Measurements from ENCODE around the gene CZIB.

The CZIB gene

GRCh38 chr1:53220171-53220961, at the start of gene CZIB:
Gene CZIB (minus strand): TSS chr1:53220634. CDS start chr1:53220575, 59 bp downstream.
- peak; percentile 95 for DNase-seq

- no peak for DNase-seq
Observed at GRCh38 chr1:53270107-53270506, 49.7 kb upstream of the CZIB start.

GRCh38 chr1:53267761-53268160, 47.3 kb upstream of the CZIB start:
- DNase-seq = no peak

- DNase-seq = peak; percentile 23
Observed at GRCh38 chr1:53266038-53266437, 45.6 kb upstream of the CZIB start.

- no peak for DNase-seq
Observed at GRCh38 chr1:53265581-53265980, 45.1 kb upstream of the CZIB start.

- no peak for DNase-seq
Observed at GRCh38 chr1:53264048-53264447, 43.6 kb upstream of the CZIB start.

GRCh38 chr1:53262000-53262399, 41.6 kb upstream of the CZIB start:
- no peak for DNase-seq

- no peak for DNase-seq
Observed at GRCh38 chr1:53260631-53261247, 40.3 kb upstream of the CZIB start.

- no peak for DNase-seq
Observed at GRCh38 chr1:53259932-53260331, 39.5 kb upstream of the CZIB start.

- no peak for DNase-seq
Observed at GRCh38 chr1:53258216-53258615, 37.8 kb upstream of the CZIB start.

- DNase-seq = no peak
Observed at GRCh38 chr1:53257454-53258081, 37.1 kb upstream of the CZIB start.

- DNase-seq = no peak
Observed at GRCh38 chr1:53256511-53257453, 36.3 kb upstream of the CZIB start.

- DNase-seq = no peak
Observed at GRCh38 chr1:53255031-53255430, 34.6 kb upstream of the CZIB start.

- DNase-seq = no peak
Observed at GRCh38 chr1:53254011-53254640, 33.7 kb upstream of the CZIB start.

GRCh38 chr1:53250325-53250724, 29.9 kb upstream of the CZIB start:
- no peak for DNase-seq

- no peak for DNase-seq
Observed at GRCh38 chr1:53249706-53250105, 29.3 kb upstream of the CZIB start.

- no peak for DNase-seq
Observed at GRCh38 chr1:53246261-53247134, 26.1 kb upstream of the CZIB start.

- DNase-seq = no peak
Observed at GRCh38 chr1:53244141-53244540, 23.7 kb upstream of the CZIB start.

- DNase-seq = no peak
Observed at GRCh38 chr1:53242381-53242780, 21.9 kb upstream of the CZIB start.

GRCh38 chr1:53241828-53242227, 21.4 kb upstream of the CZIB start:
- DNase-seq = no peak

All from hematopoietic multipotent progenitor cell treated with erythropoietin and hydrocortisone succinate and interleukin-3 and kit ligand, for 6 days (in vitro differentiated cells).